ENCODE measurements around the gene RAB6C.
"Not testable (repeated sequence)": the region's sequence is repeated elsewhere in the genome, so short reads cannot be mapped to it uniquely, and the experiment has no call there.

The RAB6C gene

DNA sequence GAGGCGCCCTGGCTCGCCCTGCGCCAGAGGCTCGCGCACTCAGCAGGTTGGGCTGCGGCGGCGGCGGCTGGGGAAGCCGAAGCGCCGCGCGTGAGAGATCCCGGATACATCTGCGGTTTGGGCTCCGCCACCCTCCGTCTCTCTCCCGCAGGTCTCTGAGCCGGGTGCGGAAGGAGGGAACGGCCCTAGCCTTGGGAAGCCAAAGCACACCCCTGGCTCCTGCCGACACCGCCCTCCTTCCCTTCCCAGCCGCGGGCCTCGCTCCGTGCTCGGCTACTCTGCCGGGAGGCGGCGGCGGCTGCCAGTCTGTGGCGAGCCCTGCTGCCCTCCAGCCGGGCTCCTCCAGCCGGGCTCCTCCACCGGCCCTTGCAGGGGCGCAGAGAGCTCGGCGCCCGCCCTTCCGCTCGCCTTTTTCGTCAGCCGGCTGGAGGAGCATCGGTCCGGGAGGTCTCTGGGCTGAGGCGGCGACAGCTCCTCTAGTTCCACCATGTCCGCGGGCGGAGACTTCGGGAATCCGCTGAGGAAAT lies at the start of gene RAB6C:
Gene RAB6C (plus strand): TSS at position 38 of the 527 bp plus-strand sequence. CDS start 450 bp downstream, at position 488.
- not testable (repeated sequence) for DNase-seq

DNA sequence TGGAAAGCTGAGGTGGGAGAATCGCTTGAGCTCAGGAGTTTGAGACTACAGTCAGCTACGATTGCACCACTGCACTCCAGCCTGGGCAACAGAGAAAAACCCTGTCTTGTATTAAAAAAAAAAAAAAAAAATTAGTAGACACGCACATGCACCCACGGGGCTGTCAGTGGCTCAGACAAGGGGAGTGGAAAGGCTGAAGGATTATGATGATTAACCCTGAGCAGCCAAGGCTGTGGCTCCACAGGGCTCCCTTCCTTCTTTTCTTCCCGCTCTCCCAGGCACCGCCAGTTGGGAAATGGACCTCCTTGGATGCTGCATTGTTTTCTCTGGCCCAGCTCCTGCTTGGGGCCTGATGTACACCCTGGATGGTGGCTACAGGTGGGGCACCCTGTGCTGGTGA lies 49.0 kb upstream of the RAB6C start:
- DNase-seq, result no peak

DNA sequence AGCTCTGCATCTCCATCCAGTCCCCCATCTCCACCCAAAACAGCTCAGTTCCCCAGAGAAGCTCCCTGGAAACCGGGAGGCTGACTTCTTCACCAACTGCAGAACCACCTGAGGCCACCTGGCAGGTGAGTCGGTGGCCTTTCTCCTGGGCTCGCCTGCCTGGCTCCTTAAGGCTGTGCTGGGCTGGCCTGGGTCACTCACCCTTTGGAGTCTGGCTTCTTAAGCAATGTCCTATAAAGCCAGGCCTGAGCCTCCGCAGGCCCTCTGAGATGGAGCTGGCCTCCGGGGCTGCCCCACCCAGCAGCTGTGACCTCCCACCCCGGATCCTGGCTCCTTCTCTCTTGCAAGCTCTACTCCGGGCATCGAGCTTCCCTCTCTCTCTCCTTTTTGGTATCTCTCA lies 46.1 kb upstream of the RAB6C start:
- DNase-seq, result not testable (repeated sequence)

DNA sequence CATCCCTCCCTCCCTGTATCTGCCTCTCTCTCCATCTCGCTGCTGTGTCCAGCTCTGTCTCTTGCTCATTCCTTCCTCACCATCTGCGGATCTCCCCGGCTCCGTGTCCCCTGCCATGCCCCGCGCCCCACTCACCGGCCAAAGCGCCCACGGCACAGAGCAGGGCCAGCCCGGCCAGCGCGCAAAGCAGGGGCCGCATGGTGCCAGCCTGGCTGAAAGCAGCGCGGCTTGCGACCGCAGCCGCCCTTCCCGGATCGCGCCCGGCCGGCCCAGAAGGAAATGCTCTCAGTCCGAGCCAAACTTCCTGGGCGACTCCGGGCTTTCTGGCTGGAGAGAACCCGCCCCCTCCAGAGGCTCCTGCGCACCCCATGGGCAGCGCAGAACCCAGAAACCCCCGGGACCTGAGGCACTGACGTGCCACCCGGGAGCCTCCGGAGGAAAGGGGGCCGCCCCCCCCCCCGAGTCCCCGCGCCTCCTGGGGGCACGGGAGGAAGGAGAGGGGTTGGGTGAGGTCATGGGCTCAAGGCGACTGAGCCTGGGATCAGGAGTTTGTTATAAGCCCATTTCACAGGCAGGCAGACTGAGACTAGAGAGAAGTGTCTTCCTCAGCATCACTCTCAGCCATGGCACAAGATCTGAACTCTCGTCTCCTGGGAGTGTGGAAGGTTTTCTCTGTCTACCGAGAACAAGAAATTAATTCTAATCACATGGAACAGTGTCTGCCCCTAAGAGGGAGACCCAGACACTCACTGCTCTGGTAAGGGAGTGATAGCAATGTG lies 45.2 kb upstream of the RAB6C start:
- no peak for DNase-seq

DNA sequence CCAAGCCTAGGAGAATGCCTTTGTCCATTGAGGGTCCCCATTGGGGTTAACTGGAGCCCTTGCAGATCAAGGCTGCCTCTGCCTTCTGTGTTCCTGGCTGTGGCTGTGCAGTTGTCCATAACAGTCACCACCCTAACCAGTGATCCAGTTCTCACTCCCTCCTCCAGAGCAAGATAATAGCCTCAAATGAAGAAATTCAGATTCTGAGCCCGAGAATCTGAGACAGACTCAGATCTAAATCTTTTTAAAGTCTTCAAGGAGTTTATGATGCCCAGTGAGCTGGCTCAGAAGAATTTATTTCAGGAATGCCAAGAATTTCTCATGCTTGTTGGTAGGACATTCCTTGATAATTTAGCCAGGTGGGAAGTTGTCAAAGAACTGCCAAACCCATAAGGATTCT lies 44.3 kb upstream of the RAB6C start:
- DNase-seq, result no peak

DNA sequence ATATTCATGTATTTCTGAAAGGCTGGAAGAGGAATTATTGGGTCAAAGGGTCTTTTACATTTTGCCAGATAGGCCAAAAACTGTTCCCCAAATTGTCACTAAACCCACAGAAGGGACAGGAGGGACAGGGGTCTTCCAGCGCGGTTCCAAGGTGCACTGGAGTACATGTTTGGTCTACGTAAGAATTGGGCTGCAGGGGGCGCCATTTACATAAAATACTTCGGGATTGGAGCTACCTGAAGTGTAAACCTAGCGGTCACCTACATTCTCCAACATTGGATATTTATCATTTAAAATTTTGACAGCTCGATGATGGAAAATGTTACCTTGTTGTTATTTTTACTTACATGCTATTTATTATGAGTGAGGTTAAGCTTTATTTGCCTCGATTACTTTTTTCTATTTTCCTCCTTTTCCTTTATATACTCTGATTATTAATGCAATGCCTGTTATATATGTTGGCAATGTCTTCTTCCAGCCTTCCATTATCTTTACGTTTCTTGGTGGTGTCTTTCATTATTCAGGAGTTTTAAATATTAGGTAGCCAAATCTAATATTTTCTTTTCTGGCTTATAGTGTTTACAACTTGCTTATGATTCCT lies 43.0 kb upstream of the RAB6C start:
- DNase-seq, result no peak

DNA sequence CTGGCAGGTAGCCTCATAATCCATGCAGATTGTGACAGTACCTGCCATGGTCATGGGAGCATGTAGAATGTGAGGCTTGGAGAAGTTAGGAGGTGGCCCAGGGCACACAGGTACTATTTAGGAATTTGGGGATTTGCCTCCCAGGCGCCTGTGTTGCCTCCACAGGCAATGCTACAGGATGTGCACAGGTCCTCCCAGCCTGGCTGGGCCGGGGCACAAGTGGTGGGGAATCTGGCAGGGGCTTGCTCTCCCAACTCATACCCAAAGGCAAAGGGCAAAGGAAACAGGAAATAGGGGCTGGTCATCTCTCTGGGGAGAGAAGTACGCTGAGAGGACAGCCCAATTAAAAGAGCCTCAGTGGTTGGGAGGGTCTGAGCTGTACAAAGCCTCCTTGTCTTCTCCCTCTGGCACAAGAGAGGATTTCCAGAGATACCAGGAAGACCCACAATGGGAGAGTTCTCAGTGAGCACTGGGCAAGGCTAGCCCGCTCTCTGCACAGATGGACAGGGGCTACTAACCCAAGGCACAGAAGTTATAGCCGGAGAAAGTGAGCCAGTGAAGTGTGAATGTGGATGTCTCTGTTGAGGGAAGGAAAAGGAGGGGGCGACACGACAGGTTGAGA lies 40.5 kb upstream of the RAB6C start:
- DNase-seq, result not testable (repeated sequence)

DNA sequence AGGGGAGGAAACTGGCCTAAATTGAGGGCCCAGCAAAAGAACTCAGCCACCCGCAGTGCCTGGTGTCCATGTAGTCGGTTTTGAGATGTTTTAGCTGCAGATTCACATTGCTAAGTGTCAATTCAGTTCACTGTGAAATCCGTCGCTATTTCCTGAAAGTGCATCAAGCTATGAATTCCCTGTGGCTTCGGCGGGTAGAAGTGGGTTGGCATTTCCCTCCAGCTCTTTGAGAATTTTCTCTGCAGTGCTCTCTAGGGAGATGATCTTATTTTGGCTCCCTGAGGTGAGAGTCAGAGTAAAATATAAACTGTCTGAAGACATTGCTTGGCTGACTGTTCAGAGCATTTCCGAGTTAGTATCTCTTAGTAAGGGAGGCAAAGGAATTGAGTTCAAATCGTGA lies 36.0 kb upstream of the RAB6C start:
- DNase-seq, result not testable (repeated sequence)

DNA sequence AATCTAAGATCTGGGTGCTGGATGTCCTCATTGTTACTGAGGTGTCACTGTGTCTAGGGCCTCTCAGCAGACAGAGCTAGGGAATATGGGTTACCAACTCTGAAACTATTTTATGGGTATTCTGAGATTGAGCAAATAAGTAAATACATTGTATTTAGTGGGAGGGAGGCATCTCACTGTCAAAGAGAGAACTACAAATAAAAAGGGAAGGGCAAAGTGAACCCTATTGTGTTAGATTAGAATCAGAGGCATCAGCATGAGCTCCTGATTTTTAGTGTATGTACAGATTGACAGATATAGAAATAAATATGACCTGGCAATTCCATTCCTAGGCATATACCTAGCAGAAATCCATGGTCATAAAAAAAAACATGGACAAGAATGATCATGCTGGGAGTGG lies 33.9 kb upstream of the RAB6C start:
- DNase-seq, result no peak

DNA sequence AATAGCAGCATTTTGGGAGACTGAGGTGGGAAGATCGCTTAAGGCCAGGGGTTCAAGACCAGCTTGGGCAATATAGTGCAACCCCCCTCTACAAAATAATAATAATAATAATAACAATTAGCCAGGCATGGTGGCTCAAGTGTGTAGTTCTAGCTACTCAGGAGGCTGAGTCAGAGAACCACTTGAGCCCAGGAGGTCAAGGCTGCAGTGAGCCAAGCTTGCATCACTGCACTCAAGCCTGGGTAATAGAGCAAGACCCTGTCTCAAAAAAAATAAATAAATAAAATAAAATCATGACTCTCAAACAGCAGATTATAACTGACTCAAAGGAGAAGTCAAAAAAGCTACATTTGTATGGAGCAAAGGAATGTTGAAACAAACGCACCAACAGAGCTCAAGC lies 31.8 kb upstream of the RAB6C start:
- DNase-seq, result not testable (repeated sequence)

DNA sequence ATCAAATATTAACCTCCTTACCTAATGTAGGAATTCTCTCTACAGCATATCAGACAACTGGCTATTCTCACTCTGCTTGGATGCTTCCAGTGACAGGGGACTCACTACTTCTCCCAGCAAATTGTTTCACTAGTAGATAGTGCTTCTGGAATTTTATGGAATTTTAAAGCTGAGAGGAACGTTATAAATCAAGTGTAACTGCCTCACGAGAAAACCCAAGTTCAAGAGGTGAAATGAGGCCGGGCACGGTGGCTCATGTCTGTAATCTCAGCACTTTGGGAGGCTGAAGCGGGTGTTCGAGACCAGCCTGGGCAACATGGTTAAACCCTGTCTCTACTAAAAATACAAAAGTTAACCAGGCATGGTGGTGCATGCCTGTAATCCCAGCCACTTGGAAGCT lies 23.3 kb upstream of the RAB6C start:
- not testable (repeated sequence) for DNase-seq

DNA sequence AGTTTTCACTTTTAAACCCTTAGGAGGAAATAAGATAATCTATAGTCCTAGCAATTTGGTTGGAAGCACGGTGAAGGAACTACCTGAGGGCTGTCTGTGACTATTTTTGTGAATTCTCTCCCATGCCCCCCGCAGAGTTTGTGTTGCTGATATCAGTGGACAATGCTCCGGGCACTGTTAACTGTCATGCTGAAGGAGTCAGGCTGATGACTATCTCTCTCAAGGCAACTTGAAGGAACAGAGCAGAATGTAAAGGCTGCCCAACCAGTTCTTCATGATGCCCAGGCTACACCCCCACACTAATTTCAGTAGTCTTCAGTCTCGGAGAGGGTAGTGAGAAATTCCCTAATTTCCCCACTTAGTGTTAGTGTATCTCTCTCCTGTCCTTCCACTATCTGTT lies 21.6 kb upstream of the RAB6C start:
- DNase-seq, result no peak

DNA sequence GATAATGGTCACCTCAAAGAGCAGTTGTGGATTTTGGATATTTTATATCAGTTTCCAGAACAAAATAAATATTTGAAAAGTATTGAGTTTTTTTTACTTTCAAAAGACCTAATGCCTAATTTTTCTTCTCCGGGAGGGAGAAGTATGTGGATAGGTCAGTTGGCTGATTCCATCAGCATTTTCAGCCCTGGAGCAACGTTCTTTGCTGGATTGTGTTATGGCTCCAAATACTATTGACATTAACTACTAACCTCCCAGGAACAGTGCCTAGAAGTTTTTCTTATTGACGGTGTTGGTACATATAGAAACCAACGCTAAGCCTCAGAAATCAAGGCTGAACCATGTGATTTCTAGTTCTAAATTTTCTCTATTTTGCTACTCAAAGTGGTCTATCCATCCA lies 20.7 kb upstream of the RAB6C start:
- DNase-seq, result not testable (repeated sequence)

DNA sequence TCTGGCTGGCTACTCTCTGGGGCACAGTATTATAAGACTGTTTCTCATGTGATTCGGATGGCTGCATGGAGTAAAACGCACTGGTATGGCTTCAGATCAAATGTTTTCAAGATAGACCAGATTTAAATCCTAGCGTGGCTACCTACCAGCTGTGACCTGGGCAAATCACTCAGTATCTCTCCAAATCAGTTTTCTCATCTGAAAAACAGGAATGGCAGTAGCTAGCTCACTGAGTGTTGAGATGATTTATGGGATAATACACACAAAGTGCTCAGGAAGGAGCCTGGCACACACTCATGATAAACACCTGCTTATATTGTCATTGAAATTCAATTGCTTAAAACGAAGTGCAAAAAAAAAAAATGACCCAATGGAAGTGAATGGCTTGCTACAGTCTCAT lies 10.9 kb upstream of the RAB6C start:
- DNase-seq, result not testable (repeated sequence)

DNA sequence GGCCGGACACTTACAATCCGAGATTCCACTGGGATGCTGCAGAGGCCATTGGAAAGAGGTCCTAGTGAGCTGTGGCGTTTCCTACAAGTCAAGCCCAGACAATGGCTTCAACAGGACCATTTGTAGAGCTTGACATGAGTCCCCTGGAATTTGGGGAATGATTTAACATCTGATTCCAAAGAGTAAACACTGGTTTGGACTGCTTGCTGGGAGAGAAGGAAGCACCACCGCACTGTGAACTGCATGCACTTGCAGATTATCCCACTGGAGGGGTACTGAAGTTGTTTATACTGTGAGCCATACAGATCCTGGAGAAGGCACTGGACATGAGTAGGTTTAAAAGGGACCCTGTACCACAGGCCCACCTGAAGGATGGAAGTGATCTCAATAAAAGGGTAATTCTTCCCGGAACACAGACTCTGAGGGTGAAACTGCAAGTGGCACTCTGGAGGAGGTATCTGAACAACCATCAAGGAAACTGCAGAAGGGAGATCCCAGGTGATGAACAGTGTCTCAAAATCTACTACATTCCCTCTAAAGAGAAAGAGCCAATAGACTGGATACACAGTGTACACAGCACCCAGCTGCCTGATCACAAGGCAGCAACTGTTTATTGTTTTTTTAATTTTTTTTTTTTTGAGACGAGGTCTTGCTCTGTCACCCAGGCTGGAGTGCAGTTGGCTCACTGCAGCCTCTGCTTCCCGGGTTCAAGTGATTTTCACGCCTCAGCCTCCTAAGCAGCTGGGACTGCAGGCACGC lies 4.3 kb upstream of the RAB6C start:
- no peak for DNase-seq

DNA sequence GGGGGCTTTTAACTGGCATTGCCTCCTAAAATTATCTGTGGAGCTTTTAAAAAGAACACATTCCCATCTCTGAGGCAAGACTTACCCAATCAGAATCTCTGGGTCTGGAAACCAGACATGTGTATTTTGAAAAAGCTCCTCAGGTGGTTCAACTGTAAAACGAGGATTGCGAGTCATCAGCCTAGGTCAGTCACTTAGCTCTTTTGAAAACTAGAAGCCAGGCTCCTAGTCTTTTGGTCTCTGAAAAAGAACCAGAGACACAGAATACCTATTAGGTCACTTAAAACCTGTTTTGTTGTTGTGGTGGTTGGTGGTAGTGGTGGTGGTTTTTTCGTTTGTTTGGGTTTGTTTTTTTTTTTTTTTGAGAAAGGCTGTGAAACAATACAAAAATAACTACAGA lies 2.5 kb upstream of the RAB6C start:
- not testable (repeated sequence) for DNase-seq

DNA sequence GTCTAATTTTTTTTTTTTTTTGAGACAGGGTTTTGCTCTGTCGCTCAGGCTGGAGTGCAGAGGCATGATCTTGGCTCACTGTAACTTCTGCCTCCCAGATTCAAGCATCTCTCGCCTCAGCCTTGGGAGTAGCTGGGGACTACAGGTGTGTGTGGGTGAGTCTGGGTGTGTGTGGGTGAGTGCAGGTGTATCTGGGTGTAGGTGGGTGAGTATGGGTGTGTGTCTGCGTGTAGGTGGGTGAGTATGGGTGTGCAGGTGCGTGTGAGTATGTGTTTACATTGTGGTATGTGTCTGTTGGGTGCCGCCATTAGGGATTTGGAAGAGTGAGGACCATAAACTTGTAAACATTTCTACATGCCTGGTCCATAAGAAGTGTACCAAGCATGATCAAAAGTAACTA lies 1.5 kb upstream of the RAB6C start:
- DNase-seq, result no peak

DNA sequence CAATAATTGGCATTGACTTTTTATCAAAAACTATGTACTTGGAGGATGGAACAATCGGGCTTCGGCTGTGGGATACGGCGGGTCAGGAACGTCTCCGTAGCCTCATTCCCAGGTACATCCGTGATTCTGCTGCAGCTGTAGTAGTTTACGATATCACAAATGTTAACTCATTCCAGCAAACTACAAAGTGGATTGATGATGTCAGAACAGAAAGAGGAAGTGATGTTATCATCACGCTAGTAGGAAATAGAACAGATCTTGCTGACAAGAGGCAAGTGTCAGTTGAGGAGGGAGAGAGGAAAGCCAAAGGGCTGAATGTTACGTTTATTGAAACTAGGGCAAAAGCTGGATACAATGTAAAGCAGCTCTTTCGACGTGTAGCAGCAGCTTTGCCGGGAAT lies 780 bp downstream of the RAB6C start:
- not testable (repeated sequence) for DNase-seq

DNA sequence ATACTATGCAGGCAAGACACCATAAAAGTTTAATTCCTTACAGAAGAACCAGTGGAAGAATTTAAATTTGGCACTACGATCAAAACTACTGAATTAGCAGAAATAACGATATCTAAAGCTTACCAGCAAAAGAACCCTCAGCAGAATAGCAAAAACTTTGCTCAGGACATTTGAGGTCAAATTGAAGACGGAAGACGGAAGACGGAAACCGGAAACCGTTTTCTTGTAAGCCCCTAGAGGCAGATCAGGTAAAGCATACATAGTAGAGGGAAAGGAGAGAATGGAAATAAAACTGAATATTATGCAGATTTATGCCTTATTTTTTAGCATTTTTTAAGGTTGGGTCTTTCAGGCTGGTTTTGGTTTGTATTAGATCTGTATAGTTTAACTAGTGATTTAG lies 2.2 kb downstream of the RAB6C start:
- DNase-seq, result not testable (repeated sequence)

DNA sequence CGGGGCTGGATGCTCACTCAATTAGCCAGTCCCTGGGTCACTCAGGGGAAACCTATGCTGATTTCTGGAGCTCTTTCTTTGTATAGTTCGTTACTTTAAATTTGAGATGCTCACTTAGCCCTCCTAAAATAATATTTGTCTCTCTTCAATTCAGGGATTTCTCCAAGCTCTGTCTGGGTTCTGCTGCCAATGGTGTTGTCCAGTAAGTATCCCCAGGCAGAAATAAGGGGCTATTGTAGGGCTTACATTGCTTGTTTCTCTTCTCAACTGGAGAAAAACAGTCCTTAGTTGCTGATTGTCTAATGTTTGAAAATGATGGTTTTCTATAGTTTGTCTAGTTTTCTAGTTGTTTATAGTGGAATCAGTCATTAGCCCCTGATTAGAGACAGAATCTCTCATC lies 5.0 kb downstream of the RAB6C start:
- no peak for DNase-seq

DNA sequence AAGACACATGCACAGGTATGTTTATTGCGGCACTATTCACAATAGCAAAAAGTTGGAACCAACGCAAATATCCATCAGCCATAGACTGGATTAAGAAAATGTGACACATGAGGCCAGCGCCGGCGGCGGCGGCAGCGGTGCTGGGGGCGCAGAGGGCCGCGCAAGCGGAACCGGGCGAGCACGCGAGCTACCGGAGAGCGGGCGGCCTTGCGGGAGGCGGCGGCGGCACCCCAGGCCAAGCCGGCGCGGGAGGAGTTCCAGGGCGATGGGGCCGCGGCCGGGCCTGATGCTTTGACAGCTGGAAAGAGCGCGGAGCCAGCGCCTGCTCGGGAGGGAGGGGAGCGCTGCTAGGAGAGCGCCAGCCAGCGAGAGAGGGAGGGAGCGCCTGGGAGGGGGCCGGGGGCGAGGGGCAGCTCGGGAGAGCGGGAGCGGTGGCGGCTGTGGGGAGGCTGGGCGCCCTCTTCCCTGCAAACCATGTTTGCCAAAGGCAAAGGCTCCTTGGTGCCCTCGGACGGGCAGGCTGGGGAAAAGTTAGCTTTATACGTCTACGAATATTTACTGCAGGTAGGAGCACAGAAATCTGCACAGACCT lies 13.0 kb downstream of the RAB6C start:
- not testable (repeated sequence) for DNase-seq

DNA sequence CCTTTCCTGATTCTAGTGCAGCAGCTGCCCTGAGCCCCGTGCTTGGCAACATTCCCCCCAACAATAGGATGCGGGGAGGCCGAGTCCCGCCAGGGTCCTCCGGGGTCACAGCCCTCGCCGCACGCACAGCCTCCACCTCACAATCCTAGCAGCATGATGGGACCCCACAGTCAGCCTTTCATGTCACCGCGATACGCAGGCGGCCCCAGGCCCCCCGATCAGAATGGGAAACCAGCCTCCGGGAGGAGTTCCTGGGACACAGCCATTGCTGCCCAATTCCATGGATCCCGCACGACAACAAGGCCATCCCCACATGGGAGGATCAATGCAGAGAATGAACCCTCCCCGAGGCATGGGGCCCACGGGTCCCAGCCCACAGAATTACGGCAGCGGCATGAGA lies 13.7 kb downstream of the RAB6C start:
- not testable (repeated sequence) for DNase-seq
